SKM-1 (cell line): Measurements from ENCODE around the gene RXFP1.

Experiments
- DNase-seq: peaks from one replicate; lab custom pipeline; 2025; ENCODE audit not compliant: unreplicated experiment; lab: John Stamatoyannopoulos, UW

The RXFP1 gene

DNA sequence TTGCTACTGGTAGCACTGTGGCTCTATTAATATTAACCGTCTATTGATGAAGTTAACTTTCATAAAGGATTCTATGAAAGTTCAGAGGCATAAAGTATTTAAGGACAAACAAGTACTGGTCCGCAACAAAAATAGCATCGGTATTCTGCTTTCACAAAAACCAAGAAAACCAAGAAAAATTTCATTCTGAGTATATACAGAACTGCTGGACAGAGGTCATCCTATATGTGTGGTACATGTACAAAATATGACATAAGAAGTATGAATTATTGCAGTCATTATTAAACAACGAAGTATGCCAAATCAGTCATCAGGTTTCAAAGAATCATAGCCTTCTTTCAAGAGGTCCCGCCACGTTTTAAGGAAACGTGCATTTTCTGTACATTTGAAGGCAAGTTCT, 147.6 kb downstream of the RXFP1 start:
- DNase-seq, result no peak

DNA sequence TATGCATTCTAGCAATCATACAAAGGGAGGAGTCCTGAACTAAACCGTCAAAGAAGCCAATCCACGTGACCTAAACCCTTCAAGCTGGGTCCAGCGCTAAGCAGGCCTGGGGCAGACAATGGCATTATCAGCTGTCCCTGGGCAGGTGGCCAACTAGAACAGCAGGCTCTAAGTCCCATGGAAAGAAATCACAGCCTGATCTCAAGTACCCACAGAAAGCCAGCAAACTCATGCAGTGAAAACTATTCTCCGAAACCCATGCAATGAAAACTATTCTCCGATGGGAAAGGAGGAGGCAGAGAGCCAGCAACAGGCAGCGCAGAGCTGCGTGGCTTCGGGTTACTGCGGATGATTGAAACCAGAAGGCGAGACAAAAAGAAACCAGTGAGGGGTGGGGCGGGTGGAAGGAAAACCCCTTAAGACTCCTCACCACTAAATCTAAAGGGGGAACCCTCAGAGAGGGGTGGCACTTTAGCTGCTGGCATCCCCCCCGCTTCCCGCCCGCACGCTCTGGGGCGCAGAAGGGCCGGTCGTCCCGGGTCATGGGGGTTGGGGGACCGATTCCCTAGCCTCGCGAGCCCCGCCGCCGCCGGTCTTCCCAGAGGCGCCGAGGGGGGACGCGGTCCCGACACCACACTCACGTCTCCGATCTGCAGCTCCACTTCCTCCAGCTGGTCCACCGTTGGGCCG, 149.4 kb downstream of the RXFP1 start:
- no peak for DNase-seq

DNA sequence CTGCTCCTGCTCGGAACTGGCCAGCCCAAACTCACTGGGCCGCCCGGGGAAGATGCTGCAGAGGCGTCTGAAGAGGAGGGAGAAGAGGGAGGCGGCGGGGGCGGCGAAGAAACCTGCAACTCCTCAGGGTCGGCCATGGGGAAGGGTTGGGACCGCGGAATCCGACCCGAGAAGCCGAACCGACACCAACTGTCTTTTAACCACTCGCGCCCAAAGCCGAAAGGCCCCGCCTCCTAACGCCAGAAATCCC, 149.9 kb downstream of the RXFP1 start, which contains the start of gene C4orf46:
C4orf46 (minus strand) TSS at position 223 of the 250 bp plus-strand sequence; CDS start at position 137, 86 bp downstream.
- DNase-seq, result no peak

GRCh38 chr4:158671915-158672806, 150.5 kb downstream of the RXFP1 start, which contains the start of gene ETFDH:
TSS of gene ETFDH (plus strand) at chr4:158672296. CDS start at chr4:158672457, 161 bp downstream.
- peak; percentile 95 for DNase-seq

GRCh38 chr4:158673633-158674032, 152.0 kb downstream of the RXFP1 start:
- DNase-seq, result no peak

DNA sequence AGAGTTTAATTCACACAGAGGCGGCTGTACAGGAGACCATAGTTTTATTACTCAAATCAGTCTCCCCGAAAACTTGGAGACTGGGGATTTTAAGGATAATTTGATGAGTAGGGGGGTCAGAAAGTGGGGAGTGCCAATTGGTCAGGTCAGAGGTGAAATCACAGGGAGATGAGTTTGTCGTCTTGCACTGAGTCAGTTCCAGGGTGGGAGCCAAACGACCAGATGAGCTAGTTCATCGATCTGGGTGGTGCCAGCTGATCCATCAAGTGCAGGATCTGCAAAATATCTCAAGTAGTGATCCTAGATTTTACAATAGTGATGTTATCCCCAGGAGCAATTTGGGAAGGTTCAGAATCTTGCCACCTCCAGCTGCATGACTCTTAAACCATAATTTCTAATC, 154.4 kb downstream of the RXFP1 start:
- no peak for DNase-seq

- DNase-seq, result no peak
Measured at GRCh38 chr4:158678767-158679166, 157.1 kb downstream of the RXFP1 start.

DNA sequence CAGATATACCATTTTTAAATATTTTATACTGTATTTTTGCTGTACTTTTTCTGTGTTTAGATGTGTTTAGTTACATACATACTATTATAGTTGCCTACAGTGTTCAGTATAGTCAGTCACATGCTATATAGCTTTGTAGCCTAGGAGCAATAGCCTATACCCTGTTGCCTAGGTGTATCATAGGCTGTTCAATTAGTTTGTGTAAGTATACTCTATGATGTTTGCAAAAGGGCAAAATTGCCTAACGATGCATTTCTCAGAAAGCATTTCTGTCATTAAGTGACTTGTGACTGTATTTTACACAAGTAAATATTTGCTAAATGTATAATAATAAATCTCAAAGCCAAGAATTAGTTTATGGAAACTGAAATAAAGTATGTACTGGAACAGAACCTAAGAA, 159.9 kb downstream of the RXFP1 start:
- no peak for DNase-seq

- no peak for DNase-seq
Measured at GRCh38 chr4:158682066-158682465, 160.4 kb downstream of the RXFP1 start.

DNA sequence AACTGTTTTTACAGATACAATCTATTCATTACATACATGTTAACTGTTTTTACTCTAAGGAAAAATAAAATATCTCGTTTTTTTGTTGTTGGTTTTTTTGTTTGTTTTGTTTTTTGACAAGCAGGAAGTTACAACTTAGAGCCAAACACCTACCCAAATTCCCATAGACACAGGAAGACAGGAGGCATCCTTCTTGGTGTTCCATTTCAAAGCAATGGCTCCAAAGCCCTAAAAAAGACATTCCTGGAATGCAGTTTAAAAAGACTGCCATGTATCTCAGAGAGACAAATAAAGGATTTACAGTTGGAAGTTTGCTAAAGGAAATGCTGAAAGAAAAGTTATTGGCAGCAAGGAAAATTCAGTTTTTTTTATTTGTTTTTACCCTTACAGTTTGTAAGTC, 167.1 kb downstream of the RXFP1 start:
- DNase-seq, result no peak
